Measurements from ENCODE around the gene ANKRD13A.

DNA sequence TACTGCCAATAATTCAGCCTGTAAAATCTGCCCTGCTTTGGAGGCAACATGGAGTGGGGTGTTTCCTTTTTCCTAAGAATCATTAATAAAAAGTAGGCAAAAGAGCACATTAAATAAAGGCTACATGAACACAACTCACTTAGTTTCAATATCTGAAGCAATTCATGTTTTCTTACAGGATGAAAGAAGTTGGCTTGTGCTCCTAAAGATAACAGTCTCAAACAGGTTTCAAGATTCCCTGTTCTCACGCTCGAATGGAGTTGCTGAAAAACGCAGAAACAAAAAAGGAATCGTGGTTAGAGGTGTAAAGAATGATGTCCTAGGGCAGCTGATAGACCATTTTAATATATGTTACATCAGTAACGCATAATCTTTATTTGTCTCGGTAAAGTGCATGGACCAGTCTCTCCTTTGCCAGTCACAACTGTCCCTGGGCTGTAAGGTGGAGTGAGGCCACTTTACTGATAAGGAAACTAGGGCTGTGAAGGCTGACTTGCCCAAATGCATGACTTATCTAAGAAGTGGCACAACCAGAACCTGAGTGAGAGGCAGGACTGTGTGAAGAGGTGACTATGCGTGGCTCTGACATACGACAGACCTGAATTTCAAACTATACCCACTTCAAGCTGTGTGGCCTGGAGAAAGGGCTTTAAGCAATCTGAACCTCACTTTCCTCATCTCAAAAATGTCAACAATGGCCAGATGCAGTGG is 15.6 kb upstream of the ANKRD13A start:
- TF ChIP-seq, protein P1, sequence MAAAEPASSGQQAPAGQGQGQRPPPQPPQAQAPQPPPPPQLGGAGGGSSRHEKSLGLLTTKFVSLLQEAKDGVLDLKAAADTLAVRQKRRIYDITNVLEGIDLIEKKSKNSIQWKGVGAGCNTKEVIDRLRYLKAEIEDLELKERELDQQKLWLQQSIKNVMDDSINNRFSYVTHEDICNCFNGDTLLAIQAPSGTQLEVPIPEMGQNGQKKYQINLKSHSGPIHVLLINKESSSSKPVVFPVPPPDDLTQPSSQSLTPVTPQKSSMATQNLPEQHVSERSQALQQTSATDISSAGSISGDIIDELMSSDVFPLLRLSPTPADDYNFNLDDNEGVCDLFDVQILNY (CRISPR knock-in tag; conservative IDR thresholded peaks at IDR 0.05): no peak
- TF ChIP-seq HNRNPH1 (optimal IDR thresholded peaks at IDR 0.05; ENCODE audit: low read depth, low read length) (no peak), SAFB2 (CRISPR knock-in tag; IDR thresholded peaks at IDR 0.05; ENCODE audit: borderline replicate concordance, low read depth) (no peak), TAF1 (CRISPR knock-in tag; IDR thresholded peaks at IDR 0.05) (no peak), PTBP1 (IDR thresholded peaks at IDR 0.05; ENCODE audit: low read depth, low read length, poor library complexity, severe bottlenecking) (no peak), BHLHE40 (IDR thresholded peaks at IDR 0.05; ENCODE audit: low read length) (no peak)

Data from HepG2 (cell line).